ENCODE measurements around the gene UCP2.

Gene UCP2

GRCh38 chr11:73931039-73931645 lies 51.5 kb downstream of the UCP2 start:
- Histone ChIP-seq H3K4me3 (ENCODE audit: low read depth, low read length) (no peak overlapping the region), H3K27me3 (replicated peaks) (no peaks in the 10 kb centered on the region), H3K36me3 (replicated peaks) (peaks cover 12% of the 10 kb centered on the region), H3K27ac (no peak overlapping the region)
- in situ Hi-C loops (cut with HindIII; ENCODE audit: low pct_ligation_motif_present, low sequenced_read_pairs) = no loop called here
- DNase-seq = peak; percentile 80
- TF ChIP-seq CTCF (IDR thresholded peaks at IDR 0.05; ENCODE audit: low read depth, low read length, missing control alignments) = peak; percentile 67

- no peak for DNase-seq
- TF ChIP-seq CTCF (IDR thresholded peaks at IDR 0.05; ENCODE audit: low read depth, low read length, missing control alignments) = no peak
- Histone ChIP-seq H3K27me3 (replicated peaks) (no peaks in the 10 kb centered on the region), H3K4me3 (ENCODE audit: low read depth, low read length) (no peak overlapping the region), H3K27ac (no peak overlapping the region), H3K36me3 (replicated peaks) (peaks cover 12% of the 10 kb centered on the region)
- in situ Hi-C loops (cut with HindIII; ENCODE audit: low pct_ligation_motif_present, low sequenced_read_pairs) = no loop called here
Observed at GRCh38 chr11:73929388-73929787, 53.3 kb downstream of the UCP2 start.

Data from brain microvascular endothelial cell (primary cell).